VCaP (cell line): ENCODE data around the gene TOM1L2.

Experiments
- H3K27ac ChIP-seq: fragments of 450-650 bp; 2 replicates; pipeline ENCODE4 v1.5.1; 2017
- CTCF ChIP-seq: fragments of 450-650 bp; conservative IDR thresholded peaks from 2 replicates; pipeline ENCODE4 v1.5.1; 2017; ENCODE audit warnings: mild to moderate bottlenecking, moderate library complexity

The TOM1L2 gene

GRCh38 chr17:17849147-17849820, 122.9 kb downstream of the TOM1L2 start:
- no peak for TF ChIP-seq CTCF
- H3K27ac ChIP-seq, result no peak overlapping the region

- no peak for TF ChIP-seq CTCF
- H3K27ac ChIP-seq, result no peak overlapping the region
Observed at GRCh38 chr17:17848311-17849082, 123.7 kb downstream of the TOM1L2 start.

GRCh38 chr17:17847726-17848125, 124.5 kb downstream of the TOM1L2 start:
- no peak overlapping the region for H3K27ac ChIP-seq
- TF ChIP-seq CTCF, result no peak

- no peak overlapping the region for H3K27ac ChIP-seq
- no peak for TF ChIP-seq CTCF
Observed at GRCh38 chr17:17847118-17847689, 125.0 kb downstream of the TOM1L2 start.

- no peak overlapping the region for H3K27ac ChIP-seq
- TF ChIP-seq CTCF, result no peak
Observed at GRCh38 chr17:17846645-17847044, 125.6 kb downstream of the TOM1L2 start.

GRCh38 chr17:17846003-17846402, 126.2 kb downstream of the TOM1L2 start:
- no peak overlapping the region for H3K27ac ChIP-seq
- no peak for TF ChIP-seq CTCF

- H3K27ac ChIP-seq, result no peak overlapping the region
- TF ChIP-seq CTCF, result no peak
Observed at GRCh38 chr17:17845046-17845775, 127.0 kb downstream of the TOM1L2 start.
